Measurements from ENCODE around the gene AHCYL2.

- TF ChIP-seq NR2C2 (CRISPR knock-in tag; IDR thresholded peaks at IDR 0.05) (no peak), RELA (CRISPR knock-in tag; IDR thresholded peaks at IDR 0.05; ENCODE audit: borderline replicate concordance) (no peak), E2F1 (CRISPR knock-in tag; IDR thresholded peaks at IDR 0.05) (no peak)
Observed at GRCh38 chr7:129457101-129457500, 232.3 kb downstream of the AHCYL2 start.
